Endothelial cell of umbilical vein (primary cell): ENCODE measurements around the gene SMTNL2. TPM values are rescaled to one million over a fixed set of nuclear protein-coding genes. Genes with fewer than 3 reads are reported as not detected.

Source experiments
- BruUV-seq: library from RNA; stranded (reverse); fragments of 400-500 nt; replicated peaks from 2 replicates; lab custom pipeline; 2021; lab: Mats Ljungman, UMichigan
- CTCF ChIA-PET: fragments of 300-600, 350-600 bp; sonication (Branson Sonifier 250); formaldehyde crosslinking; loops from one replicate; lab custom pipeline; 2021; ENCODE audit warnings: antibody characterized with exemption, inconsistent platforms; lab: Charles Lee
- POLR2A ChIA-PET: fragments of 300-600, 350-600 bp; sonication (Branson Sonifier 250); formaldehyde crosslinking; loops from one replicate; lab custom pipeline; 2021; ENCODE audit warnings: antibody characterized with exemption, inconsistent platforms; lab: Charles Lee
- DNase-seq: peaks from one replicate; pipeline ENCODE4 v3.0.0-alpha.2; 2011; ENCODE audit warnings: low read depth, low spot score
- FAIRE-seq: peaks from 2 replicates; lab custom pipeline; 2011; peaks lifted over from hg19 to GRCh38; lab: Jason Lieb, UNC
- H2AFZ ChIP-seq: 2 replicates; pipeline ENCODE4 v1.6.0; 2012; ENCODE audit warnings: low read depth, low read length, control low read depth, inconsistent platforms
- H3K27ac ChIP-seq: 2 replicates; pipeline ENCODE4 v1.5.1; 2011; ENCODE audit warnings: low read depth, mild to moderate bottlenecking, control low read depth, low read length, moderate library complexity; ENCODE audit not compliant: insufficient read depth
- H3K27me3 ChIP-seq, 2 experiments: 2 replicates each; pipeline versions ENCODE4 v1.6.0 to v1.6.1; 2011; ENCODE audit warnings: low read length in 2 of 2, mixed read lengths in 1 of 2; ENCODE audit not compliant: control insufficient read depth in 2 of 2, insufficient read depth in 2 of 2
- H3K36me3 ChIP-seq, 2 experiments: 2 replicates in 1 of 2; 3 replicates in 1 of 2; pipeline ENCODE4 v1.5.1; 2011; ENCODE audit warnings: low read length in 2 of 2, mild to moderate bottlenecking in 1 of 2, moderate library complexity in 1 of 2; ENCODE audit not compliant: control insufficient read depth in 2 of 2, insufficient read depth in 2 of 2; ENCODE audit errors: extremely low read depth in 1 of 2
- H3K4me1 ChIP-seq: 3 replicates; pipeline ENCODE4 v1.5.1; 2011; ENCODE audit warnings: mild to moderate bottlenecking, low read length; ENCODE audit not compliant: control insufficient read depth, insufficient read depth; ENCODE audit errors: extremely low read depth
- H3K4me2 ChIP-seq: 2 replicates; pipeline ENCODE4 v1.6.1; 2011; ENCODE audit warnings: low read length, control low read depth, mixed read lengths; ENCODE audit not compliant: insufficient read depth
- H3K4me3 ChIP-seq, 3 experiments: fragments of 200-600 bp in 1 of 3; sonication (generic), shearing (Covaris generic) in 1 of 3; replicated peaks in 1 of 3; 2 replicates each; pipeline ENCODE4 v1.5.1; 2011 to 2016; ENCODE audit warnings: control low read depth in 3 of 3, low read length in 3 of 3, mild to moderate bottlenecking in 2 of 3, inconsistent platforms in 1 of 3, low read depth in 1 of 3, moderate library complexity in 1 of 3; ENCODE audit not compliant: insufficient read depth in 1 of 3
- H3K79me2 ChIP-seq: 2 replicates; pipeline ENCODE4 v1.6.0; 2012; ENCODE audit warnings: low read length, inconsistent platforms; ENCODE audit not compliant: control insufficient read depth, insufficient read depth
- H3K9ac ChIP-seq: replicated peaks from 2 replicates; pipeline ENCODE3; 2011; ENCODE audit warnings: low read length, control low read depth; ENCODE audit not compliant: insufficient read depth; ENCODE audit errors: extremely low read depth
- H3K9me1 ChIP-seq: replicated peaks from 3 replicates; pipeline ENCODE4 v1.6.0; 2011; ENCODE audit warnings: mild to moderate bottlenecking, low read length; ENCODE audit not compliant: control insufficient read depth, insufficient read depth; ENCODE audit errors: extremely low read depth
- H3K9me3 ChIP-seq: replicated peaks from 2 replicates; pipeline ENCODE4 v1.5.1; 2012; ENCODE audit warnings: low read length, inconsistent platforms; ENCODE audit not compliant: control insufficient read depth, insufficient read depth
- H4K20me1 ChIP-seq: replicated peaks from 2 replicates; pipeline ENCODE3; 2011; ENCODE audit warnings: mild to moderate bottlenecking, low read length; ENCODE audit not compliant: control insufficient read depth, insufficient read depth; ENCODE audit errors: extremely low read depth
- CTCF ChIP-seq, 2 donors: IDR thresholded peaks; 1 replicate in 1 of 2; 2 replicates in 1 of 2; pipeline ENCODE4 v1.5.1; 2011; ENCODE audit warnings: low read length in 2 of 2, mild to moderate bottlenecking in 2 of 2, moderate library complexity in 2 of 2, control low read depth in 1 of 2, inconsistent platforms in 1 of 2, low read depth in 1 of 2; ENCODE audit not compliant: insufficient read depth in 1 of 2; ENCODE audit errors: extremely low read depth in 1 of 2
- EZH2 ChIP-seq: IDR thresholded peaks from 2 replicates; pipeline ENCODE4 v1.6.1; 2012; ENCODE audit warnings: borderline replicate concordance, low read depth, mild to moderate bottlenecking, moderate library complexity, low read length, inconsistent platforms; ENCODE audit not compliant: severe bottlenecking
- FOS ChIP-seq: IDR thresholded peaks from 2 replicates; pipeline ENCODE4 v1.6.1; 2011; ENCODE audit warnings: mild to moderate bottlenecking, low read length, moderate library complexity, borderline replicate concordance; ENCODE audit not compliant: insufficient read depth
- GATA2 ChIP-seq: IDR thresholded peaks from 2 replicates; pipeline ENCODE4 v1.7.0; 2011; ENCODE audit warnings: low read depth, mild to moderate bottlenecking, moderate library complexity, mixed read lengths, low read length; ENCODE audit not compliant: insufficient read length, insufficient read depth
- MYC ChIP-seq: IDR thresholded peaks from one replicate; pipeline ENCODE4 v1.6.1; 2011; ENCODE audit warnings: mild to moderate bottlenecking, low read depth, low read length
- POLR2A ChIP-seq: IDR thresholded peaks from 2 replicates; pipeline ENCODE4 v1.6.1; 2012; ENCODE audit warnings: low read depth, mild to moderate bottlenecking, control low read depth, low read length
- POLR2AphosphoS5 ChIP-seq: IDR thresholded peaks from 2 replicates; pipeline ENCODE4 v1.6.1; 2012; ENCODE audit warnings: low read depth, mild to moderate bottlenecking, control low read depth, low read length, moderate library complexity; ENCODE audit not compliant: insufficient read depth
- dilution Hi-C: fragments of 300-500 bp; cut with MboI; formaldehyde crosslinking; loops from one replicate; pipeline ENCODE4 v1.15.0; 2019; ENCODE audit warnings: low sequenced_read_pairs; ENCODE audit not compliant: extremely low pct_ligation_motif_present
- intact Hi-C: fragments of 100-400 bp; cut with micrococcal nuclease; formaldehyde crosslinking; loops from one replicate; pipeline ENCODE4 v1.10.0; 2022
- polyA plus RNA-seq, 4 experiments: library from polyadenylated mRNA; depleted of rRNA in 3 of 4; stranded (reverse) in 3 of 4; unstranded in 1 of 4; fragments of >200 nt; gene quantifications; 2 replicates each; pipeline versions ENCODE4 v1.2.1 to v1.2.3, GENCODE V29; 2011 to 2012; ENCODE audit warnings: missing spikeins in 1 of 4
- total RNA-seq: library from RNA; stranded (reverse); gene quantifications from 2 replicates; pipeline ENCODE4 v1.2.3, GENCODE V29; 2021
- TF ChIP-seq, protein P1 (sequence below): IDR thresholded peaks from 2 replicates; pipeline ENCODE4 v1.6.1; 2011; ENCODE audit not compliant: insufficient read depth, insufficient read length

Gene SMTNL2
- total and polyA plus RNA-seq, 2 donors (not counting 3 experiments of a cell fraction or from before 2014, with no cell fraction given), result not detected

GRCh38 chr17:4592240-4593005 lies 8.1 kb downstream of the SMTNL2 start:
- ChIA-PET CTCF (interaction anchor here (1.1 kb wide), 1 partner anchor 26 kb away, joined by 4 read pairs; no protein-coding TSS in a partner anchor), POLR2A (no interaction called here)
- TF ChIP-seq MYC (no peak), CTCF (IDR thresholded peaks at IDR 0.05; ENCODE audit: extremely low read depth in 1 of 2, insufficient read depth in 1 of 2, low read depth in 1 of 2, low read length in 2 of 2) (no peak), EZH2 (no peak), GATA2 (no peak), FOS (no peak), POLR2A (no peak), POLR2AphosphoS5 (no peak)
- TF ChIP-seq, protein P1, sequence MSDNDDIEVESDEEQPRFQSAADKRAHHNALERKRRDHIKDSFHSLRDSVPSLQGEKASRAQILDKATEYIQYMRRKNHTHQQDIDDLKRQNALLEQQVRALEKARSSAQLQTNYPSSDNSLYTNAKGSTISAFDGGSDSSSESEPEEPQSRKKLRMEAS, result no peak
- no peaks in the 10 kb centered on the region for H3K9me3 ChIP-seq
- no peaks in the 10 kb centered on the region for H3K79me2 ChIP-seq
- dilution Hi-C loops, result no loop called here
- H3K4me3 ChIP-seq, result no peak overlapping the region
- no TSS peak for BruUV-seq
- H3K36me3 ChIP-seq, result no peaks in the 10 kb centered on the region
- FAIRE-seq, result no peak
- H3K27ac ChIP-seq, result no peak overlapping the region
- H3K9ac ChIP-seq, result no peak overlapping the region
- intact Hi-C loops, result no loop called here
- H3K4me1 ChIP-seq, result no peaks in the 10 kb centered on the region
- H2AFZ ChIP-seq, result no peak overlapping the region
- peaks cover 0 to under 1% of the 10 kb centered on the region in 2 experiments for H3K27me3 ChIP-seq
- no peak for DNase-seq
- no peaks in the 10 kb centered on the region for H4K20me1 ChIP-seq
- no peaks in the 10 kb centered on the region for H3K9me1 ChIP-seq
- H3K4me2 ChIP-seq, result no peak overlapping the region
